ENCODE measurements around the gene ACTR10. TPM values are rescaled to one million over a fixed set of nuclear protein-coding genes. Genes with fewer than 3 reads are reported as not detected.

The ACTR10 gene
- 10 to 100 TPM; 30.4 to 98.2 (median 53.9) TPM for polyA plus RNA-seq

DNA sequence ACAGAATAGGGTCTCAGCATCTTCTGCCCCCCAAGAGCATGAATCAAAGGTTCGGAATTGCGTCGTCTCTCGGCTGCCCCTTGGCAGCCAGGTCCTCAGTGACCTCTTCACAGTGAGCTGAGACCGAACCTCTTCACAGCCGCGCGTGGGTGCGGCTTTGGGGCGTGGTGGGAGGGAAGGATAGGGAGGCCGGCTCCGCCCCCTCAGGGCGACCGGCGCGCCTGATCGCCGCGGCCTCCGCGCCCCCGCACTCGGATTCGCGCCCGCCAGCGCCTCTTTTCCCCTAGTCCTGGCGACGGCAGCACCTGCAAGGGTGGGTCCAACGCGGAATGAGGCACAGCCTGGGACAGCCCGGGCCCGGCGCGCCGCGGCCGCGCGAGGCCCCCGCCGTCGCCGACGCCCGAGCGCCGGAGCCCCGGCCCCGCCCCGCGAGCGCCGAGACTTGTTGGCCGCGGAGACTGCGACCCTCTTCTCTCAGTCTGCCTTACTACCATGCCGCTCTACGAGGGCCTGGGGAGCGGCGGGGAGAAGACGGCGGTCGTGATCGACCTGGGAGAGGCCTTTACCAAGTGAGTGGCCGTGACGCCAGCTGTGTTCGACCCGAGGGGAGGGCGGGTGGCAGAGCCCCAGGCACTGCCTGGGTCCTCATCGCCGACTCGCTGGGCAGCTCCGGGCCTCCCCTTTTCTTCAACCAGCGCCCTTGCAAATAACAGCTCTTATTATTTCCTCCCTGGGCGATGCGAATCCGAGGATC lies at the start of gene ACTR10:
ACTR10 (plus strand) TSS at position 424 of the 754 bp plus-strand sequence; CDS start at position 493, 69 bp downstream.
- H3K27ac ChIP-seq (ENCODE audit: low read depth, low read length), result peak within 1 kb of the TSS; percentile 92
- WGBS, 3 donors, result 0% methylated on average over 51 to 78 of the region's 78 CpGs

DNA sequence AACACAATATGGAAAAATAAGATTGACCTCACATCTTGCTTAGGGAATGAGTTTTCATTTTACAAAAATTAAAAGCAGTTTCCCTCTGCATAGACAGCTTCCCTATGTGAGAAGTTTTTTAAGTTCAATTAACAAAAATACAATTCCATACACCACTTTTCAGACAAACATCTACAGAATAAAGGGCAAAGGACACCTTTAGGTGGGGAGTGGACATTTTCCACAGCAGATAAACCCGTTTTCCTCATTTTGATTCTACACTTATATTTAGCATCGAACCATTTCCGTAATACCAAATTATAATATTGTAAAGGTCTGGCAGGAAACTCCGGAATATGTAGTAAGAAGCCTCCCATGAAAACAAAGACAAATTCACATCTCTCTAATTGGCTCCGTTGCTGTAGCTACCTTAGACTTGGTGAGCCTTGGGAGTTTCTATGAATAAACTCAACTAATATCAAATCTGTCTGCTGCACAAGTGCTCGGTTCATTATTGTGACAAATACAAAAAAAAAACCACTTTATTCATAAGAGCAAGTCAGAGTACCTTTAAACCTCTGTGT lies 49.6 kb upstream of the ACTR10 start:
- H3K27ac ChIP-seq (ENCODE audit: low read depth, low read length), result no peak overlapping the region
- 79 to 81% (median 79%) methylated on average over 6 of the region's 6 CpGs for WGBS, 3 donors

DNA sequence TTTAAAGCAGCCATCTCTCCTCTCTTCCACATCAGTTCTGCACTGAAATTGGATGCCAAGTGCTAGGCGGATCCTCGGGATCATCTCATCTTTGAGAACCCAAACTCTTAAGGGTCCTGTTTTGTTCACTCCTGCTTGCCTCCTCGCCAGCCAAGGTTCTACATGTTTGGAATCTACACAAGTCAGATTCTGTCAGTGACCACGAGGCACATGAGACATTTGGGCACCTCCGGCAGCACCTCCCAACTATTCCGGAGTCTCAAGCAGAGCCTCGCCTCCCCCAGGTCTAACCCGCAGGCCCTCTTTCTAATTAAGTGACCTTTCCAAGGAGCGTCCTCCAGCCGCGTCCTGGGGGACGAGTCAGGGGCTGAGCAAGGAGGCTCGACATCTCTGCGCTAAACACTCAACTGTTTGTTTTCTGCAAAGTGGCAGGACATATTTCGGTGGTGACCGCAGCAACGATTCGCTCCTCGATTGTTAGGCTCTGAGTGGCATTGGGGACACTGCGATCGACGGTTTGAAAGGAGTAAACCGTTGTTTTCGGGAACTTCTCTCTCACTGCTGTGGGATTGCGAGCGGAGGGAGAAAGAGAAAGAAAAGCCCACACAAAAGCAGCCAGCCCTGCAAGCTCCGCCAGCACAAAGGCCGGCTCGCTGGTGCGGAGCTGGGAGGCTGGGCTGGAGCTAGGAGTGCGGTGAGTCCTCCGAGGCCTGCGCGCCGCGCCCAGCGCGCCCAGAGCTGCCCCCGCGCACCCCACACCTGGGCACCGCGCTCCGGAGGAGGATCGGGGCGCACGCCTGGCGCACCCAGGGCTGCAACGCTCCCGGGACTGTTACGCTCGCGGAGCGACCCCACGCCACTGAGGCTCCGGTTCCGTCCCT lies 48.6 kb upstream of the ACTR10 start:
- WGBS, 3 donors, result 1 to 2% (median 2%) methylated on average over 42 to 56 of the region's 56 CpGs

DNA sequence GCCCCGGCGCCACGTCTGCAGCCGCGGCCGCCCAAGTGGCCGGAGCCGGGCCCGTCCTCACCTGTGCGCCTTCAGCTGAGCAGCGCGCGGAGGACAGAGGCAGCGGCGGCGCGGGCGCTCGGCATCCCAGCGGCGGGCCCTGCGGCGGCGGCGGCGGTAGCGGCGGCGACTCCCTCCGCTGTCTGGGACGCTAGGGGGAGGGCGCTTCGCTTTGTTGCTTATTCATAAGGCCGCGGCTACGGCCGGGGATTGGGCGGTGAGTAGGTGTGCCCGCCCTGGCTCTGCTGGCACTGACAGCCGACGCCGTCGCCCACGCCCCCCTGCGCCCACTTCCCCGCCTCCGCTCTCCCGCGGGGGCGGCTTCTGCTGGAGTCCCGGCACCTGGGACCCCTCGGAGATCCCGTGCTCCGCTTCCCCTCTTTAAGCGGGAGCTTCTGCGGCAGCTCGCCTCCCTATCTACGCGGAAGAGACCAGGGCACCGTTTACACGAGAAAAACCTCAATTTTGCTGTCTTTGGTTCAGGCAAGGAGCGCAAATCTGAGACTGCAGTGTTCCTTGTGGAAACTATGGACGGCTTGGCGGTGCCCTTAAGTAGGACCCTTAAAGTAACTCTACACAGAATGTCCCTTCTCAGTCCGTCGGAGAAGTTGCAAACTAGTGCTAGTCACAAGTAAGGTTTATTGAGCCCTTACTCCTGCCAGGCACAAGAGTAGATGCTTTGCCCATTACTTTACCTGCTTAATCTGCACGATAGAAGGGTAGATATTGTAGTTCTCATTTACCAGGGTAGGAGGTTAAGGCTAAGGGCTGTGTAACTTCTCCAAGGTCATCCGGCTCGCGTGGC lies 47.7 kb upstream of the ACTR10 start, which contains the start of gene ARMH4:
ARMH4 (minus strand) TSS at position 200 of the 844 bp plus-strand sequence. CDS start 12,855 bp downstream, outside the sequence.
- no peak within 1 kb of the TSS for H3K27ac ChIP-seq (ENCODE audit: low read depth, low read length)
- WGBS, 3 donors, result 1% methylated on average over 68 to 70 of the region's 70 CpGs

More for the DNA sequence above, 48.6 kb upstream of the ACTR10 start:
- H3K27ac ChIP-seq (ENCODE audit: low read depth, low read length), result no peak overlapping the region

DNA sequence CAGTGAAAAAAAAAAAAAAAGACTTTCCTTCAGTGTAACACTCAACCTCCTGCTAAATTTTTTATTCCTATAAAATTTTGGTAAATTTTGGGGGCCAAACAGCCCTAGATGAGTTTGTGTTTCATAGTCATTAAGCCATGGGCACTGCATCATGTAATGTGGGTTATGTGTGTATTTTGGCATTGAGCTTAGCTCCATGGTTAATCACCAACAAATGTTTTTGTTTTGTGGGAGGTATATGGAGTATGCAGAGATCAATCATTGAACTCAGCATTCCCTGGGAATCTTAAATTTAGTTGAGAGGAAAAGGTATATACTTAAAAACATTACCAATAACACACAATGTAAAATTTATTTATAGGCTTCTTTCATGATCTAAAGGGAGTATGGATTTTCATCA lies 39.4 kb upstream of the ACTR10 start:
- H3K27ac ChIP-seq (ENCODE audit: low read depth, low read length), result no peak overlapping the region

DNA sequence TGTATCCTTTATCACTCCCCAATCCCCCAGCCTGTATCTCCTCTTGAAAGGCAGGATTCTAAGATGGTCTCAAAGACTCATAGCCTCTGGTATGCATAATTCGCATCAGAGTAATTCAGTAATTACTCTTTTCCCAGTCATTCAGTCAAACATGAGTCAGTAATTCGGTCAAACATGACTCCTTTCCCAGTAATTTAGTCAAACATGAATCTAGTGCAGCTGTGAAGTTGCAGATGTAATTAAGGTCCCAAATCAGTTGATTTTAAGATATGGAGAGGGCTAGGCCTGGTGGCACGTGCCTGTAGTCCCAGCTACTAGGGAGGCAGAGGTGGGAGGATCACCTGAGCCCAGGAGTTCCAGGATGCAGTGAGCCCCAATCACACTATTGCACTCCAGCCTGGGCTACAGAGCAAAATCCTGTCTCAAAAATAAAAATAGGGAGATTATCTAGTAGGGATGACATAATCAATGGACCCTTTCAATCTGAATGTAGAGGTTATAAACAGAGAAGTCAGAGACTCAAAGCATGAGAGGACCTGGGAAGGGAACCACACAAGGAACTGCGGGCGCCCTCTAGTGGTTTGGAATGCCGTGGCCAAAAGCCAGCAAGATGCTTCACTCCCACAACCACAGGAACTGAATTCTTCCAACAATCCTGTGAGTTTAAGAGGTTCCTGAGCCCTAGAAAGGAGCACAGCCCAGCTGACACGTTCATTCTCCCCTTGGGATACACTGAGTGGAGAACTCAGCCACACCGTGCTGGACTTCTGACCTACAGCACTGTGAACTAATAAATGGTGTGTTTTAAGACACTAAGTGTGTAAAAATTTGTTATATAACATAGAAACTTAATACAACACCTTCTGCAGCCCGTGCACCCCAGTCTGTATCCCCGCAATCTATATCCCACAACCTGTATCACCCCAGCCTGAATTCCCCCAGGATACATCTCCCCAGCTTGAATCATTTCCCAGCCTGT lies 33.7 kb upstream of the ACTR10 start:
- 27 to 34% (median 32%) methylated on average over 10 of the region's 10 CpGs for WGBS, 3 donors
- no peak overlapping the region for H3K27ac ChIP-seq (ENCODE audit: low read depth, low read length)

DNA sequence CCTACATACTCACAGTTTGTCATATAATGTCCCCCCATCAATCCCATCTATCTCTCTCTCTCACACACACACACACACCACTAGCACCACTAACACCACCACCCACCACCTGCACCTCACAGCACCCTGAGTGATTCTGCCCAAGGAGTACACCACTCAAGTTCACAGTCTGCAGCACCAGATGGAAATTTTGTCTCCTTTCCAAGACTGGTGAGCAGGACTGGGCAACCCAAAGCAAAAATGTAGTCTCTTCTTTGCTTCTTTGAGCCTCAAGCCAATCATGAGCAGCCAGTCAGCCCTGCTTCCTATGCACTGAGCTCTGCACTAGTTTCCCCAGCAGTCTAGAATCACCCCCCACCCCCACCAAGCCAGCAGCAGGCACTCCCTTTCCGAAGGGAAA lies 32.9 kb upstream of the ACTR10 start:
- WGBS, 3 donors, result 44 to 50% (median 44%) methylated on average over 1 of the region's 1 CpG
- H3K27ac ChIP-seq (ENCODE audit: low read depth, low read length), result no peak overlapping the region

DNA sequence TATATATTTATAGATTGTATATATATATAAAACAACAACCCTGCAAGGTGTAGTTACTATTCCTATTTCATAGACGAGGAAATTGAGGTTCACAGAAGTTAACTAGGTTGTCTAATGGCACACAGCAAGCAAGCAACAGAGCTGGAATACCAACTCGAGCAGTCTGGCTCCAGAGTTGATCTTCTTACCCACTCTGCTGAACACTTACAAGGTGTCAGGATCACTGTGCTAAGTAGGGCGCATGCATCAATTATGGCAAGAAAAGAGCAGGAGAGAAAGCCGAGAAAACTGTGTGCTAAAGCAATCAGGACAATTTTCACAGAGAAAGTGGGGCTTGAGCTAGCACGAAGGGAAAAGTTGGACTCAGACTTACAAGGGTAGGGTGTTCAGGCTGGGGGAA lies 32.1 kb upstream of the ACTR10 start:
- no peak overlapping the region for H3K27ac ChIP-seq (ENCODE audit: low read depth, low read length)
- 69 to 89% (median 86%) methylated on average over 5 of the region's 5 CpGs for WGBS, 3 donors

DNA sequence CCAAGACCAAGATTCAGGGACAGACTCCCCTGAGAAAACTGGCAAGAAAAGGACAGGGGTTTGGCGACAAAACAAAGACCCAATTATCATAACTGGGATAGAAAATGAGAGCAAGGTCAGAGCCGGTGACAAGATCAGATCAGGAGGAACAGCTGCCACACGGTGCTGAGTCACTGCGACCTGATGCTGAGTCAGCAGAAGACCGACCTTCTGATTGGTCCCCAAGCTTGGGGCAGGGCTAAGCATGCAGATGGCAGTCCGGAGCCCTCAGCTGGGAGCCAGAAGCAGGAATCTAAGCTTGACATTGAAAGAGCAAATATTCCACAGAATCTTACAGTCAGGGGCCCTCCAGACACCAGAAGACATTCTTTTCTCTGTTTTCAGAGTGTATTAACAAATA lies 28.9 kb upstream of the ACTR10 start:
- 16 to 19% (median 19%) methylated on average over 6 of the region's 6 CpGs for WGBS, 3 donors
- no peak overlapping the region for H3K27ac ChIP-seq (ENCODE audit: low read depth, low read length)

DNA sequence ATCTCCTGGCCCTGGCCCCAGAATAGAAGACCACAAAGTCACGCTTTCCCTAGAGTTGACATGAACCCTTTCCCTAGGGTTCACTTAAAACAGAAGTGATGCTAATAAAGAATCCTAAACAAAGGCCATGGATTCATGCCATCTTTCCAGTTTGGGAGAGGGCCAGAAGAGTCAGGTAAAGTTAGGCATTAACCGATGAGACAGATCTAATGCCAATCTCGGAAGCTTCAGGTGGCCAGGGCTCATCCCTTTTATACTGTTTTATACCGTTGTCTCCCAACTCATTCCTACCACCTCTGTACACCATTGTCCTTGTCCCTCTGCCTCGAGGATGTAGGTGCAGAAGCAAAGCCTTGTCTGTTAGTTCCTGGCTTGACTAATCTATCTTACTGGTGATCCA lies 22.8 kb upstream of the ACTR10 start:
- 71 to 81% (median 80%) methylated on average over 5 of the region's 5 CpGs for WGBS, 3 donors
- no peak overlapping the region for H3K27ac ChIP-seq (ENCODE audit: low read depth, low read length)

DNA sequence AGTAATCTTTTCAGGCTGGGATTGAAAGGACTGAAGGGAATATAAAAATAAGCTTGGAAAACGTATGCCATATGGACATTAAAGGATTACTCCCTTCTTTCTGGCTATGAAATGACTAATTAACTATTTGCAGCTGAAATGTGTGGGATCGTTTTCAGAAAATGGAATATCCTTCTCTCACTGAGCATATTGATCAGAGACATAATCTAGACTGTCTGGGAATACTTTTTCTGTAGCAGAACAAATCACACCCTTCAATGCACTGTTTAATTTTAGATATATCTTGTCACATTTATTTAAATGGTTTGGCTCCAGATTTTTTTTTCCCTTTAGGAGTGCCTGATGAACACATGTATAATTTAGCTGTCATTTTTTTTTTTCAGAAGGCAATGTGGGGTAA lies 10.8 kb upstream of the ACTR10 start:
- no peak overlapping the region for H3K27ac ChIP-seq (ENCODE audit: low read depth, low read length)
- WGBS, 3 donors, result 65 to 77% (median 74%) methylated on average over 2 of the region's 2 CpGs

DNA sequence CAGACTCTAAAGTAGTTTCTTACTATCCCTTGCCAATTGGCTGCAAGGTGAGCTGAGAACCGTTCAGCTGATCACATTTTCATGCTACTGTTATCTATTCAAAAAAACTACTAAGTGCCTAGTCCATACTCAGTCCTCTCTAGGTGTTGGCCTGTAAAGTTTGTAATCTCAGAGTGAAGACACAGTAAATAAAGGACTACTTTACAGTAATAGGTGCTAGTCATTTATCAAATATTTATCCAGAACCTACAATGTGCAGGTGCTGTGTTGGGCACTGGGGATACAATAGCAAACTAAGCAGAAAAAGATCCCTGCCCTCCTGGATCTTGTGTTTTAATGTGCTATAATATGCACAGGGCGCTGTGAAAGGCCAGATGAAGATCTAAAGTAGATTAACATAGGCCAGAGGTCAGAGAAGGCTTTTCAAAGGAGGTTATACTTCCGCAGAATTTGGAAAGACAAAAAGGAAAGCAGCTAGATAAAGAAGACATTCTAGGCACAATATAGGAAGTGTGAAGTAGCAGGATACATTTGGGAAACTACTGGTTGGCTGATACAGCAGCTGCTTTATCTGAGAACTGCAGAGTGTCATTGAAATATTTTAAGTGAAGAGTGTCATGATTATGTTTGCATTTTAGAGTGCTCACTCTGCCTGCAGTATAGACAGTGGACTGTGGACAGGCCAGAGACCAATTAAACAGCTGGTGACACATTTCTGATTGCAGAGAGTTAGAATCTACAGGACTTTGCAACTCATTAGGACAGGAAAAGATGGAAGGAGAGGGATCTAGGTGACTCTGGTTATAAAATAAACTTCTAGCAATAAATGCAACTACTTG lies 8.0 kb upstream of the ACTR10 start:
- no peak overlapping the region for H3K27ac ChIP-seq (ENCODE audit: low read depth, low read length)
- WGBS, 3 donors, result 61 to 74% (median 73%) methylated on average over 3 of the region's 3 CpGs

DNA sequence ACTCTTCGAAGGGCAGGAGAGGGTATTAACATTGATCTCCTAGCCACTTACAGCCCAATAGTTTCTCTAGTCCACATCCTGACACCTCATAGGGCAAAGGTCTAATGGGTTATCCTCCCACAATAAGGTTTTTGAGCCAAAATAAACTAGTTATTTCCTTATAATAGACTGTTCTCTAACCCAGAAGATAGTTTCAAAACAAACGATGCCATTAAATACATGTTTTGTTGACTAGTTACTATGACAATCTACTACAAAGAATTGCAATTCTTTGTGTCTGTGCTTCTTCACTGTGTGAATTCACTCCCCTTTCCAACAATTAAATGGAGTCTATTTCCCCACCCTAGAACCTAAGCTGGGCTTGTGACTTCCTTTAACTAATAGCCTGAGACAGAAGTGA lies 6.4 kb upstream of the ACTR10 start:
- H3K27ac ChIP-seq (ENCODE audit: low read depth, low read length), result no peak overlapping the region
- 58 to 78% (median 66%) methylated on average over 2 of the region's 2 CpGs for WGBS, 3 donors

DNA sequence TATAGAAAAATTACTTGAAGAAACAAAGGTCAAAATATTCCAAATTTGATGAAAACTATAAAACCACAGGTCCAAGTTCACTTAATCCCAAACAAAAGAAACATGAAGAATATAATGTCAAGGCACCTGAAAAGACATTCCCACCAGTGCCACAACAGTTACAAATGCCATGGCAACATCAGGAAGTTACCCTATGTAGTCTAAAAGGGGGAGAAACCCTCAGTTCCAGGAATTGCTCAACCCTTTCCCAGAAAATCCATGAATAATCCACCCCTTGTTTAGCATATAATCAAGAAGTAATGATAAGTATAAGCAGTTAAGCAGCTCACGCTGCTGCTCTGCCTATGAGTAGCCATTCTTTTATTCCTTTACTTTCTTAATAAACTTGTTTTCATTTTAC lies 3.8 kb upstream of the ACTR10 start:
- 80 to 92% (median 91%) methylated on average over 1 of the region's 1 CpG for WGBS, 3 donors
- no peak overlapping the region for H3K27ac ChIP-seq (ENCODE audit: low read depth, low read length)

DNA sequence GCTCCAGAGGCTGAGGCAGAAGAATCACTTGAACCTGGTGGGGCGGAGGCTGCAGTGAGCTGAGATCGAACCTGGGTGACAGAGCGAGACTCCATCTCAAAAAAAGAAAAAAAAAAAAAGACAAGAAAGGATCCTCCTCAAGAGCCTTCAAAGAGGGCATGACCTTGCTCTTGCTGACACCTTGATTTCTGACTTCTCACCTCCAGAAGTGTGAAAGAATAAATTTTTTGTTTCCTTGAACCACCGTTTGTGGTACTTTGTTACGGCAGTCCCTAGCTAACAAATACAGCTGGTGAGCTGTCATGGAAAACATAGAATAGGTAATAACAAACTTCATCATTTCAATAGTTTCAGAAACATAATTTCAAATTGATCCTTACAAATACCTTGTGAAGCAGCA lies 1.9 kb upstream of the ACTR10 start:
- 84 to 93% (median 91%) methylated on average over 5 of the region's 5 CpGs for WGBS, 3 donors
- no peak overlapping the region for H3K27ac ChIP-seq (ENCODE audit: low read depth, low read length)

DNA sequence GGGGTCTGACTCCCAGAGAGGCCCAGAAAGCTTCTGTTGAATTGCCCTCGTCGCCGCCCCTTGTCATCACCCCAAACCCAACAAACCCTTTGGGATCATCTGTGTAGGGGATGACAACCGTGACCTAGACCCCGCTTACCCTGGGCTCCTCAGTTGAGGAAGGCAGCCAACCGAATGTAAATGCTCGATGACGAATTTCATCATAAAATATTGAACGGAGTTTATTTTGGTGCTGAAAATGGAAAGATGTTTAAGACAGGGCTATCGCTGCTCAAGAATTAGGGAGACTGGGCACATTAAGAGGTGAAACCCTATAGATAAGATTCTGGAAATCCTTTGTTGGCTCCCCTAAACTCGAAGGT lies 512 bp downstream of the ACTR10 start:
- WGBS, 3 donors, result 0 to 1% (median 1%) methylated on average over 11 of the region's 11 CpGs
- peak overlapping the region; percentile 92 for H3K27ac ChIP-seq (ENCODE audit: low read depth, low read length)
